WI38 (cell line): ENCODE measurements around the gene ABCC9.
"Not testable (repeated sequence)": the region's sequence is repeated elsewhere in the genome, so short reads cannot be mapped to it uniquely, and the experiment has no call there.

Experiments used
- H3K4me3 ChIP-seq: 2 replicates; pipeline ENCODE4 v1.5.1; 2011; ENCODE audit warnings: low read depth, mild to moderate bottlenecking, control low read depth, low read length
- CTCF ChIP-seq: IDR thresholded peaks from 2 replicates; pipeline ENCODE4 v1.5.1; 2012; ENCODE audit warnings: low read depth, mild to moderate bottlenecking, control low read depth, low read length

Gene ABCC9

DNA sequence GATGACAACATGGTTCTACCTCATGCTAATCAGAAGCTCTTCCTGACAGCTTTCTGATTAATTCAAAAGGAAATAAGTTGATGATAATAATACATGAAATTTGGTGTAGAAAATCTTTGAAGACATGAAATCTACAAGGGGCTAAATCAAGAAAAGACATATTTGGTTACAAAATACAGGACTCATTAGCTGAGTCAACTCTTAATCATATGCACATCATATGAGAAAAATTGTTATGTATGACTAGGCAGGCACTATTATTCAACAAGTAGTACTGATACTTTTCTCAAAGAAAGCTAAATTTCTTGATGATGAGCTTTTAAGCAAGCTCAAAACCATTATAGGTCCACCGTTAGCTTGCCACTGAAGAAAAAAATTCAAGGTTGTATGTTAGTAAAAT, 7.1 kb downstream of the ABCC9 start:
- TF ChIP-seq CTCF = no peak
- H3K4me3 ChIP-seq = no peak overlapping the region

GRCh38 chr12:21933656-21934055, 7.6 kb downstream of the ABCC9 start:
- no peak overlapping the region for H3K4me3 ChIP-seq
- TF ChIP-seq CTCF = no peak

GRCh38 chr12:21929972-21930371, 11.3 kb downstream of the ABCC9 start:
- not testable (repeated sequence) for H3K4me3 ChIP-seq

DNA sequence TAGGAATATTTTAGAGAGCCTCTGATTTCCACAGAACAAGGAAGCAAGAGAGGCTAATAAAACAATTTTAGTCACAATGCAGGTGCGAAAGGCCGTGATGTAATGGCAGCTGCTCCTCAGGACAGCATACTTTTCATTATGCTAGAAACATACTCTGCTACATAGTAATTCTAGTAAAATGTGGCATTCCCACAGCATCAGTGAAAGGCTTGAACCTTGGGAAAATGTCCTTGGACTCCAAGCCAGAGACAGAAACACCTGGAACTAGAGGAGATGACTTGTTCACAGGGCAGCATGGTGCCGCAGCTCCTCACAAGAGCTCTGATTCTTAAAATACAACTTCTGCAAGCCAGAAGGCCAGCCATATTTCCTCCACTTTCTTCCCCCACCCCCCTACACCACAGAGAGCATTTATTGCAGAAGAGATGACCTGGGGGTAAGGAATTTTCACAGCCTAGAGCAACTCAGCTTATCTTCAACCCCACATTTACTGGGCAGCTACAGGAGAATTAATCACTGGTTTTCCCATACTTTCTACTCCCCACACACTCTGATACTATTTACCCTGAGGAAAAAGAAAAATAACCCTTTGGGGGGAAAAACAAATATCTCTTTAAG, 15.8 kb downstream of the ABCC9 start:
- H3K4me3 ChIP-seq = no peak overlapping the region
- no peak for TF ChIP-seq CTCF

DNA sequence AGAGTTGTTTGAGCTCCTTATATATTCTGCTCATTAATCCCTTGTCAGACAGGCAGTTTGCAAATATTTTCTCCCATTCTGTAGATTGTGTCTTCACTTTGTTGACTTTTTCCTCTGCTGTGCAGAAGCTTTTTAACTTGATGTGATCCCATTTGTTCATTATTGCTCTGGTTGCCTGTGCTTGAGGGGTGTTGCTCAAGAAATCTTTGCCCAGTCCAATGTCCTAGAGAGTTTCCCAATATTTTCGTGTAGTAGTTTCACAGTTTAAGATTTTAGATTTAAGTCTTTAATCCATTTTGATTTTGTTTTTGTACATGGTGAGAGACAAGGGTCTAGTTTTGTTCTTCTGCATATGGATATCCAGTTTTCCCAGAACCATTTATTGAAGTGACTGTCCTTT, 19.8 kb downstream of the ABCC9 start:
- H3K4me3 ChIP-seq = no peak overlapping the region
- no peak for TF ChIP-seq CTCF

DNA sequence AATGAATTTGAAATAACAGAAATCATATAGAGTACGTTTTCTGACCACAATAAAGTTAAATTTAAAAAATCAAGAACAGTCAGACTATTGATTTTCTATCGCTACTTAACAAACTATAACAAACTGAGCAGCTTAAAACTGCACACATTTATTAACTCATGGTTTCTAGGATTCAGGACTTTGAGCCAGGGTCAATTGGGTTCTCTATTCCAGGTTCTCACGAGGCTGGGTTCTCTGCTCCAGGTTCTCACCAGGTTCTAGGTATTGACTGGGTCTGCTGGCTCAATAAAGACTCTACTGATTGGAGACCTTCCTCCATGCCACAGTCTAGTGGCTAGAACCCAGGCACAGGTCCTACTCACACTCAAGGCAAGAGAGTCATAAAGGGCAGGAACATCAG, 22.8 kb downstream of the ABCC9 start:
- no peak overlapping the region for H3K4me3 ChIP-seq
- no peak for TF ChIP-seq CTCF

GRCh38 chr12:21913823-21914222, 27.4 kb downstream of the ABCC9 start:
- TF ChIP-seq CTCF = no peak
- no peak overlapping the region for H3K4me3 ChIP-seq

DNA sequence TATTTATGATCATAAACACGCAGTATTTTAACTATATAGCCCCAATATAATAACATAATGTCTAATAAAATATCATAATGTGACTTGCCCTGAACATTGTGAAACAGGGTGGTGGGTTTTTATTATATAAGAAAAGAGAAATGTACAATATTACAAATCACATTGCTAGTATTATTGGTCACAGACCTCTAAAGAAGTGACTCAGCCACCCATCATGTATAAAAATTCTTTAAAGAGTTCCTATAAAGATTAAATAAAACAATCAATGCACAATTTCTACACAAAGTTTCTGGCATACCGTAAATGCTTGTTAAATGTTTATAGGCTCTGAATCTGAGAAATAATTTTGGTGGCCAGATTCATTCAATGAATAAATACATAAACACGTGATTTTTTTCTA, 28.9 kb downstream of the ABCC9 start:
- H3K4me3 ChIP-seq = no peak overlapping the region
- no peak for TF ChIP-seq CTCF
